ENCODE data around the gene C12orf50. TPM values are rescaled to one million over a fixed set of nuclear protein-coding genes. Genes with fewer than 3 reads are reported as not detected.

C12orf50 gene
- total and polyA plus RNA-seq, 10 of the 15 experiments (the other 5 are each of a cell fraction or from before 2014, with no cell fraction given): 0.03 to 0.06 TPM; not detected in 8

DNA sequence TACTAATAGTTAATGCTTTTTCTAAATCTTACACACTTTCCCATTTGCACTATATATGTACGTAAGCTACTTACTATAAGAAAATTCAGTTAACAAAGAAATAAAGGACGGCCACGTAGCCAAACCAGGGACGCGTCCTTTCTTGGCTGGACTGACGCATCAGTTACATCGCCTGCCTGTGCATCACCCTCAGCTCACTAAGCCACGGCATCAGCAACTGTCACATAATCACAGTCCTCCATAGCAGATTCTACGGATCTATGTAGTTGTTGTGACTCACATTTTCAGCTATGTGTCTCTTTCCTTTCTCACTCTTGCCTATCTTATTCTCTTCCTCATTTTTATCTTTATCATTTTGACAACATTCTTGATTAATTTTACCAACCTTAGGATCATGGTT is 38.1 kb upstream of the C12orf50 start:
- ChIA-PET SMC1A (ENCODE audit: uncharacterized antibody, unreplicated experiment) (interaction anchor here (0.6 kb wide), 1 partner anchor 234 kb away, joined by 4 read pairs; no protein-coding TSS in a partner anchor), CTCF (interaction anchor here (0.8 to 0.9 kb wide), 2 partner anchors 12 to 15 kb away, joined by 5 to 6 read pairs; no protein-coding TSS in a partner anchor)
- TF ChIP-seq YBX1 (IDR thresholded peaks at IDR 0.05): no peak
- TF ChIP-seq ZBED1 (IDR thresholded peaks at IDR 0.05; ENCODE audit: borderline replicate concordance): no peak
- TF ChIP-seq ASH2L (IDR thresholded peaks at IDR 0.05; ENCODE audit: borderline replicate concordance, low read depth): no peak
- TF ChIP-seq TBL1XR1 (IDR thresholded peaks at IDR 0.05; ENCODE audit: low read depth, low read length): no peak
- TF ChIP-seq YY1 (IDR thresholded peaks at IDR 0.05; ENCODE audit: low read depth, low read length): no peak
- no peak for TF ChIP-seq EED (IDR thresholded peaks at IDR 0.05; ENCODE audit: low read depth)
- no peak for TF ChIP-seq KDM1A (IDR thresholded peaks at IDR 0.05; ENCODE audit: borderline replicate concordance)
- TF ChIP-seq JUND (IDR thresholded peaks at IDR 0.05; ENCODE audit: low read depth, low read length): no peak
- TF ChIP-seq TCF3 (IDR thresholded peaks at IDR 0.05; ENCODE audit: borderline replicate concordance, insufficient read depth, low read depth, low read length): no peak
- no peak for TF ChIP-seq RAD21 (IDR thresholded peaks at IDR 0.05; ENCODE audit: insufficient read depth, low read depth, low read length)
- TF ChIP-seq, protein P1, sequence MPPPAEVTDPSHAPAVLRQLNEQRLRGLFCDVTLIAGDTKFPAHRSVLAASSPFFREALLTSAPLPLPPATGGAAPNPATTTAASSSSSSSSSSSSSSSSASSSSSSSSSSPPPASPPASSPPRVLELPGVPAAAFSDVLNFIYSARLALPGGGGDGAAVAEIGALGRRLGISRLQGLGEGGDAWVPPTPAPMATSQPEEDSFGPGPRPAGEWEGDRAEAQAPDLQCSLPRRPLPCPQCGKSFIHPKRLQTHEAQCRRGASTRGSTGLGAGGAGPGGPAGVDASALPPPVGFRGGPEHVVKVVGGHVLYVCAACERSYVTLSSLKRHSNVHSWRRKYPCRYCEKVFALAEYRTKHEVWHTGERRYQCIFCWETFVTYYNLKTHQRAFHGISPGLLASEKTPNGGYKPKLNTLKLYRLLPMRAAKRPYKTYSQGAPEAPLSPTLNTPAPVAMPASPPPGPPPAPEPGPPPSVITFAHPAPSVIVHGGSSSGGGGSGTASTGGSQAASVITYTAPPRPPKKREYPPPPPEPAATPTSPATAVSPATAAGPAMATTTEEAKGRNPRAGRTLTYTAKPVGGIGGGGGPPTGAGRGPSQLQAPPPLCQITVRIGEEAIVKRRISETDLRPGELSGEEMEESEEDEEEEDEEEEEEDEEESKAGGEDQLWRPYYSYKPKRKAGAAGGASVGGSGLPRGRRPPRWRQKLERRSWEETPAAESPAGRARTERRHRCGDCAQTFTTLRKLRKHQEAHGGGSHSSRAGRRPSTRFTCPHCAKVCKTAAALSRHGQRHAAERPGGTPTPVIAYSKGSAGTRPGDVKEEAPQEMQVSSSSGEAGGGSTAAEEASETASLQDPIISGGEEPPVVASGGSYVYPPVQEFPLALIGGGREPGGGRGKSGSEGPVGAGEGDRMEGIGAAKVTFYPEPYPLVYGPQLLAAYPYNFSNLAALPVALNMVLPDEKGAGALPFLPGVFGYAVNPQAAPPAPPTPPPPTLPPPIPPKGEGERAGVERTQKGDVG (CRISPR knock-in tag; IDR thresholded peaks at IDR 0.05): no peak
- no peak for TF ChIP-seq NR2F1 (conservative IDR thresholded peaks at IDR 0.05)
- no peak for TF ChIP-seq MEF2A (IDR thresholded peaks at IDR 0.05; ENCODE audit: insufficient read depth, low read depth, low read length)
- TF ChIP-seq, protein P2, sequence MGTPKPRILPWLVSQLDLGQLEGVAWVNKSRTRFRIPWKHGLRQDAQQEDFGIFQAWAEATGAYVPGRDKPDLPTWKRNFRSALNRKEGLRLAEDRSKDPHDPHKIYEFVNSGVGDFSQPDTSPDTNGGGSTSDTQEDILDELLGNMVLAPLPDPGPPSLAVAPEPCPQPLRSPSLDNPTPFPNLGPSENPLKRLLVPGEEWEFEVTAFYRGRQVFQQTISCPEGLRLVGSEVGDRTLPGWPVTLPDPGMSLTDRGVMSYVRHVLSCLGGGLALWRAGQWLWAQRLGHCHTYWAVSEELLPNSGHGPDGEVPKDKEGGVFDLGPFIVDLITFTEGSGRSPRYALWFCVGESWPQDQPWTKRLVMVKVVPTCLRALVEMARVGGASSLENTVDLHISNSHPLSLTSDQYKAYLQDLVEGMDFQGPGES (IDR thresholded peaks at IDR 0.05): no peak
- no peak for TF ChIP-seq TARDBP (IDR thresholded peaks at IDR 0.05; ENCODE audit: borderline replicate concordance)
- no peak for TF ChIP-seq ZSCAN29 (IDR thresholded peaks at IDR 0.05)
- no peak for TF ChIP-seq DPF2 (IDR thresholded peaks at IDR 0.05)
- TF ChIP-seq, protein P3, sequence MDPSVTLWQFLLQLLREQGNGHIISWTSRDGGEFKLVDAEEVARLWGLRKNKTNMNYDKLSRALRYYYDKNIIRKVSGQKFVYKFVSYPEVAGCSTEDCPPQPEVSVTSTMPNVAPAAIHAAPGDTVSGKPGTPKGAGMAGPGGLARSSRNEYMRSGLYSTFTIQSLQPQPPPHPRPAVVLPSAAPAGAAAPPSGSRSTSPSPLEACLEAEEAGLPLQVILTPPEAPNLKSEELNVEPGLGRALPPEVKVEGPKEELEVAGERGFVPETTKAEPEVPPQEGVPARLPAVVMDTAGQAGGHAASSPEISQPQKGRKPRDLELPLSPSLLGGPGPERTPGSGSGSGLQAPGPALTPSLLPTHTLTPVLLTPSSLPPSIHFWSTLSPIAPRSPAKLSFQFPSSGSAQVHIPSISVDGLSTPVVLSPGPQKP (IDR thresholded peaks at IDR 0.05; ENCODE audit: low read depth, low read length): no peak

More for the DNA sequence above, 38.1 kb upstream of the C12orf50 start:
- Histone ChIP-seq H3K27me3 (replicated peaks in 1 of 2; ENCODE audit: control insufficient read depth in 2 of 2, insufficient read depth in 2 of 2, low read length in 1 of 2) (no peaks in the 10 kb centered on the region), H3K4me2 (ENCODE audit: control insufficient read depth, insufficient read depth) (no peak overlapping the region), H4K20me1 (ENCODE audit: control insufficient read depth, insufficient read depth) (no peaks in the 10 kb centered on the region), H3K9ac (ENCODE audit: control insufficient read depth, insufficient read depth, low read length) (no peak overlapping the region), H3K4me3 (no peak overlapping the region), H3K4me1 (ENCODE audit: control insufficient read depth, insufficient read depth, low read length) (no peaks in the 10 kb centered on the region), H3K79me2 (ENCODE audit: control insufficient read depth, insufficient read depth, low read length) (no peaks in the 10 kb centered on the region), H3K27ac (ENCODE audit: control insufficient read depth, insufficient read depth) (no peak overlapping the region), H2AFZ (ENCODE audit: control insufficient read depth, low read depth, low read length) (no peak overlapping the region), H3K36me3 (ENCODE audit: control insufficient read depth in 2 of 2, insufficient read depth in 2 of 2, low read length in 1 of 2) (no peaks in the 10 kb centered on the region; a peak in 1 of 4 replicates), H3K9me3 (replicated peaks; ENCODE audit: control insufficient read depth, insufficient read depth, low read length) (no peaks in the 10 kb centered on the region)
- intact Hi-C loops (cut with micrococcal nuclease; ENCODE audit: unreplicated experiment) (no loop called here), in situ Hi-C loops (cut with MboI) (no loop called here)
- DNase-seq (ENCODE audit: low read depth, low spot score): no peak
- 91% methylated on average over 9 of the region's 9 CpGs for WGBS (ENCODE audit: insufficient coverage, insufficient replicate concordance, low lambda C conversion rate, missing lambda C conversion rate)
- FAIRE-seq: no peak
- no peak for ATAC-seq
- no TSS peak for BruUV-seq (replicated peaks)
- RAD21 ChIA-PET (ENCODE audit: unreplicated experiment): no interaction called here
- POLR2A ChIA-PET: no interaction called here
